ENCODE data around the gene SLC34A1.
"Not testable (repeated sequence)": the region's sequence is repeated elsewhere in the genome, so short reads cannot be mapped to it uniquely, and the experiment has no call there.

SLC34A1 gene

DNA sequence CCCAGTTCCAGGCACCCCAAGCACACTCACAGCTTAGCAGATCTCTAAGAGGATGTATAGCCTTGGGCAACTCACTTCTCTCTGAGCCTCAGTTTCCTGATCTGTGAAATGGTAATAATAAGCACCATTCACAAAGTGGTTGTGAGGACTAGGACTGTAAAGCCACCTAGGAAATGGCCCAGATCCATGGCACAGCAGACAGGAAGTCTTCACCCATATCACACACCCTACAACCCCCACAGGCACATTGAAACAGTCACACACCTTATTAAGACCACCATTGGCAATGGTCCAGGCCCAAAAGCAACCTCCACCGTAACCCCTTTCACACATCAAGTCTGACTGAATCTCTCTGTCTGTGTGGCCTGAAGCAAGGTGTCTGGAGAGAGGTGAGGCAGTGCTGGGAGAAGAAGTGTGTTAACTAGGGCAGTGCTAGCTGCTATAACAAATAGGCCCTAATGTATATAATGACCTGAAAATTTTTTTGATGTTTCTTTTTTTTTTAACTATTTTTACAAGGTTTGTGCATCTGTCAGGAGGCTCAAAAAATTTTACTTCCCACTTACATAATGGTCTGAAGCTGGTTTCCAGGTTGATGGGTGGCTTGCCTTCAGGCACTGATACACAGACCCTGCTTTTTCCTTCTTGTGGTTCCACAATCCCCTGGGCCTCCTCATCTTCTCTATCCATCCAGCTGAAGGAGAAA lies 28.9 kb upstream of the SLC34A1 start:
- DNase-seq = no peak

DNA sequence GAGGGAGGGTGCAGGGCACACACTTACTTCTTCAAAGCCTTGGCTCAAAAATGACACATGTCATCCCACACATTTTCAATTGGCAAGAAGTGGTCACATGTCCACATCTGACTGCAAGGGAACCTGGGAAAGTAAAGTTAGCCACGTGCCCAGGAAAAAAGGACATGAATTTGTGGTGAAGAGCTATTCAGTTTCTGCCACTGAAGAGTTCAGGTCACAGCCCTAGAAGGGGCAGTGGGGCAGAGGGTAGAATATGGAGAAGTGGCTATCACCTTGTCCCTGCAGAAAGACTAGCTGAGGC lies 28.4 kb upstream of the SLC34A1 start:
- DNase-seq = no peak

DNA sequence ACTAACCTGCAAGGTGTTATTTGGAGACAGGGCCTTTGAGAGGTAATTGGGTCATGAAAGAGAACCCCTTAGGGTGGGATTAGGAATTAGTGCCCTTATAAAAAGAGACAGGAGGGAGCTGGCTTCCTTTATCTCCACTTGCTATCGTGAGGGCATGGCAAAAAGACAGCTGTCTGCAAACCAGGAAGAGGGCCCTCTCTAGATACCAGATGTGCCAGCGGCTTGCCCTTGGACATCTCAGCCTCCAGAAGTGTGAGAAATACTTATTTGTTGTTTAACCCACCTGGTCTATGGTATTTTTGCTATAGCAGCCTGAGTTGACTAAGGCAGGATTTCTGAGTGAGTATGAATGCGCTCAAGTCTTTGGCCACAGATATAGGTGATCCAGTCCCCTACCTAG lies 27.5 kb upstream of the SLC34A1 start:
- DNase-seq = no peak

DNA sequence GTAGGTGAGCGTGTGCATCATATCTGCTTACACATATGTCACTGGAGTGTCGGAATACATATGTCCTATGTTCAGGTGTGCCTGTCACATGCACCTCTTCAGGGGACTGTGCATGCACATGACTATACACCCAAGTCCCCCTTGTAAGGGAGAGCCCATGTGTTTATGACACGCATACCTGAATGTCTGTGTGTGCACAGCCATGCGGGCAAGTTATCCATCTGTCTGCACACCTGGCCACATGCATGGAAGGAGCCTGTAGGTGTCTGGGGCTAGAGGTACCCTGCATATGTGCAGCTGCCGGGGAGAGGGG lies 27.1 kb upstream of the SLC34A1 start:
- DNase-seq = no peak

DNA sequence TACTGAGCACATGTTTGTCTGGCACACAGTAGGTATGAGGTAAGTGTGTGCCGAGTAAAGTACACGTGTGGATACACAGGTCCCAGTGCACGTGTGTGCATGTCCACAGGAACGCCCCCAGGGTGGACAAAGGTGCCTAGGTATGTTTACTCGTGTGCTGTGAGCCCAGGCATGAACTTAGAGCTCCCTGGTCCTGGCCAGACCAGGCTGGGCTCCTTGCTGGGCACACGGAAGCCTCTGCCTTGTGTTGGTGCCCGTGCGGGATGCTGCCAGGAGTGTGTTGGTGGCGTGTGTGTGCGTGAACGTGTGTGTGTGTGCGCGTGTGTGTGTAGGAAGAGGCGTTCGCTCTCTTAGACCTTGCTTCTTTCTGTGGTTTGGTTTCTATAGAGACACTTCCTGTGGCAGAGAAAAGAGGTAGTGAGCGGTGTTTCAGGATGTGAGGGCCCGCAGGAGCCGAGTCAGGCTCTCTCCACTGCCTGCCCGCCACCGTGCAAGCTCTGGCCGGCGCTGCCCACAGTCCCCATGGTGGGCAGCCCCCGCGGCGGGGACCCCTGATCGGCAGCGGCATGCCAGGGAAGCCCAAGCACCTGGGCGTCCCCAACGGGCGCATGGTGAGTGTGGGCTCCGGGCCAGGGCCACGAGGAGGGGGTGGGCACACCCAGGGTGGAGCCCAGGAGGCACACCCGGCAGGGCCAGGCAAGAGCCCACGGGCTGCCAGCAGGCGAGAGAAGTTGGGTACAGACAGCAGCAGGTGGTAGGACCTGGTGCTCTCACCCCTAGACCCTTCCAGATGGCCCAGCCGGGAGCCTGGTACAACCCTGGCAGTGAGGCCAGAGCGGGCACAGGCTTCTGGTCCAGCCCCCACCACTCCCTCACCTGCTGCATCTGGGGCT lies 26.5 kb upstream of the SLC34A1 start, which contains the start of gene RGS14:
Gene RGS14, plus strand, starts transcription at position 466 of the 893 bp plus-strand sequence. Its CDS starts 101 bp downstream, at position 567.
- peak in 9 of 58 donors; percentile 5 to 54 (median 27) for DNase-seq

DNA sequence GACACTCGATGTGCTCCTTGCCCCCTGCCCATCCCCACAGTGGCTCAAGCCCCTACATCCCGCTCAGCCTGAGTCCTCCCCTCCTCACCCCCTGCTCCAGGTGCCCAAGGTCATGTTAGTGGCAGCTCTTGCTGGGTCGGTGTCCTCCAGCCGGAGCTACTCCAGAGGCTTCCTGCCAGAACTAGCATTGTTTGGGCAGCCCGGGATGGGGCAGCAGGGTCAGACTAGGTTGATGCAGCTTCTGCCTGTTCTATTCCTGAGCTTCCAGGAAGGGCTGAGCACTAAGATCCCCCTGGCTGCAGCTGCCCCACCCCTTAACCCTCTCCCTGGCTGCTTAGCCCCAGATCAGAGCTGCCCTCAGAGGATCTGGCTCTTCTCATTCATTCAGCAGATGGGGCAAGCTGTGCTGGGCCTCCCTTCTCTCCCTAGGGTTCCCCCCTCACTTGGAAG lies 25.8 kb upstream of the SLC34A1 start:
- DNase-seq = no peak

DNA sequence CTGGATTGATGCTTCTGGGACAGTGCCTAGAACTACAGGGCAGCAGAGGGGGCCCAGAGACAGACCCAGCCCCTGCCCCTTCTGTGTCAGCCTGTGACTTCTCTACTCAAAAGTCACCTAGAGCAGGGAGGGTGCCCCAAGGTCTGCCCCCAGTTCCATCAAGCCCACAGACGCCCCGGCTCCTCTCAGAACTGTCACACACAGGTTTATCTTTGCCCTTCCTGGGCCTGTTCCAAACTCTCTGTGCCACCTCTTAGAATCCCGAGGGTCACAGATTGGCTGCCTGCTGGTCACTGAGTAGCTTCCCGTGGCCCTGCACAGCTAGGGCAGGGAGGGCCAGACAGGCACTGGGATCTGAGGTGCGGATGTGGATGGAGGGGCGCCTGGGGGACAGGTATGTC lies 24.8 kb upstream of the SLC34A1 start:
- no peak for DNase-seq

DNA sequence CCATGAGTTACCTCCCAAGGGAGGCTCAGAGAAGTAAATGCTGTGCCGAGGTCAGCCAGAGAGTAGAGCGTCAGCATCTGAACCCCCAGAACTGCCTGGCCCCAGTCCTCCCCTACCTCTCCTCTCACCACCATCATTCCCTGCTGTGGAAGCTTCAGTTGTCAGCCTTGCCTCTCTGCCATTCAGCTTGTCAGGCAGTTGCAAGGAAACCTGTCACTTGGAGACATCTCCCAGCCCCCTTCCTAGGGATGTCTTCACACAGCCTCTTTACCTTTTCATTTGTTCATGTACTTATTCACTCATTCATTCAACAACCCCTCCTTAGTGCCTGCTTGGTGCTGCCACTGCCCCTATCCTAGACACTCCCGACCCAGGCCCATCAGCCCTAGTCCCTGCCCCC lies 24.4 kb upstream of the SLC34A1 start:
- DNase-seq = no peak

DNA sequence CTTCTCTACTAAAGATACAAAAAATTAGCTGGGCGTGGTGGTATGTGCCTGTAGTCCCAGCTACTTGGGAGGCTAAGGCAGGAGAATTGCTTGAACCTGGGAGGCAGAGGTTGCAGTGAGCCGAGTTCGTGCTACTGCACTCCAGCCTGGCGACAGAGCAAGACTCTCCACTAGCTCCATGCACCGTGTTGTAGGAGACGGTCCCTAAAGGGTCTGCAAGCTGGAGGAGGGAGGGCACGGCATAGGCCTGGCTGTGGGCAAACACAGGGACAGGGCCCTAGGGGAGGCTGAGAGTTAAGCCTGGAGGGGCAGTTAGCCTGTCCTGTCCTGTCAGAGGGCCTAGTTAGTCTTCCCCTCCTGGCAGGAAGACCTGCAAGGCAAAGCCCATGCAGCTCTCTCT lies 23.5 kb upstream of the SLC34A1 start:
- not testable (repeated sequence) for DNase-seq

DNA sequence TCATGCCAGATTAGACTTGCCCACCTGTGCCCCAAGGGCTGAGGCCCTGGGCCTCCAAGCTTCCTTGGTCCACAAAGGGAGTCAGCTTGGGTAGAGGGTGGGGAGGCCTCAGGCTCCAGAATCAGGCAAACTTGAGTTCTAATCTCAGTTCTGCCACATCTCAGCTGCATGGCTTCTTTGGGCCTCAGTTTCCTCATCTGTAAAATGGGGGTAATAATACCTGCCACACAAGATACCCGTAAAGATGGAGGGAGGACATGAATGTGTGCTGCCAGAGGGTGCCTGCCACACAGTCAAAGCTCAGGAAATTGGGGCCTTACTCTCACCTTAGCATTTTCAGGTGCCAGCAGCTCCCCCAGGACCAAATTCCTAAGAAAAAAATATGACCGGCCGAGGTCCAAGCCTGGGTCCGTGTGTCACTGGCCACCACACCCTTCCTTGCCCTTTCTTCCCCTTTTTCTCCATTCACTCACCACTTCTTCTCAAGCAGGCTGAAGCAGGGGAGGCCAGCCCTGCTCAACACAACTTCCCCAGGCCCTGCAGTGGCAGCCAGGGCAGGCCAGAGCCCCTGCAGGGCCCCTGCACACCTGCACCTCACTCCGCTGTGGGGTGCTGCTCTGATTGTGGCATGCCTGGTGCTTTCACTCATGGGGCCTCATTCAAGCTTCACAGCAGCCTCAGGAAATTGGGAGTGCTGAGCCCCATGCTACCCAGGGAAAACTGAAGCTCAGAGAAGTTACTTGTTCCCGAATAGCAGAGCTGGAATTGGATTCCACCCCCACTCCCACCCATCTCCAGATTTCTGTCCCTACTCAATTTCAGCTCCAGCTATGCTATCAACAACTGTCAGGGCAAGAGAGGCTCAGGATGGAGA lies 22.6 kb upstream of the SLC34A1 start:
- DNase-seq = peak in 1 of 58 donors; percentile 49

DNA sequence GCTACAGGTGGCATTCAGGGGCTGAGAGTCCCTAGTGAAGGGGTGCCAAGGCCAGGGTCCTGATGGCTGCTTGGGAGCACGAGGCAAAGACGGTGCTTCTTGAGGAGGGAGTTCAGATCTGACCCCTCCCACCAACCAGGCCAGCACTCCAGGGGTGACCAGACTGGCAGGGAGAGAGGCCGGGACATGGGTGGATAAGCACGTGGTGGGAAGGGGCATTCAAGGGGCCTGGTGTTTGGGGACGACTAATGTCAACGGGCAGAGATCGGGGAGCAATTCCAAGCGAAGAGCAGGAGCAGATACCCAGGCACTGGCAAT lies 22.0 kb upstream of the SLC34A1 start:
- DNase-seq = no peak

DNA sequence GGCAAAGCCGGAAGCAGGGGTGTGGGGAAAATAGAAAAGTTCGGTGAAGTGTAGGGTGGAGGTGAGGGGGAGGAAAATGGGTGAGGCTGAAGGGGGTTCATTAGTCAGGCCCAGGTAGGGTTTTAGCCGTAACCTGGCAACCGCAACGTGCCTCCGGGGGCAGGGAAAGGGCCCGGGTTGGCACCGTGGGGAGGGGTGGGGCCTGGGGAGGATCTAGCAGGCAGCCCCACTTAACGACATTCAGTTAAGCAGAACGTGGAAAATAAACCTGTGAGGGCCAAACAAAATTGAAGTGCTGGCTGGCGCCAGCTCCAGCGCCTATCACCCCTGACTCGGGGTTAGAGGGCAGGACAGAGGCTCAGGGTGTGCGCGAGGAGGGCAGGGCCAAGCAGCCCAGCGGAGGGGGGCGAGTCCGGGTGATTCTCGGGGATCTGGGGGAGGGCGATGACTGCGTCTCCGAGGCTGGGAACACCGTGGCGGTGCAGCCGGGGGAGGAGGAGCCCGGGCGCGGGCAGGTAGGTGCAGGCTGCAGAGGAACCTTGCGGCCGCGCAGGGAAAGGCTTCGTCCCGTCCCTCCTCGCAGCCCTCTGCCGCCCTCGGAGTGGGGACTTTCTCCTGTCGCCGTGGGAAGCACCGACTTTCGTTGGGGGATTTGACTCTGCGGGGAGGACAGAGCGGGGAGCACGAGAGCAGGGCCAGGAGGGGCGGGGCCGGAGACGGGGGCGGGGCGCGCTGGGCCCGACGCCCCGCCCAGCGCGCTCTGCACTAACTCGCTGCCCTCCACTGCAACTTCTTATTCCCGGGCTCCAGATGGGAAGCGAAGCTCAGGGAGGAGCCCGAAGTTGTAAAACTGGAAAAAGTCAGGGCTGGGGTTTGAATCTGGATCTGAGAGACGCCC lies 21.4 kb upstream of the SLC34A1 start:
- DNase-seq = peak in 3 of 58 donors; percentile 19 to 74 (median 31)

DNA sequence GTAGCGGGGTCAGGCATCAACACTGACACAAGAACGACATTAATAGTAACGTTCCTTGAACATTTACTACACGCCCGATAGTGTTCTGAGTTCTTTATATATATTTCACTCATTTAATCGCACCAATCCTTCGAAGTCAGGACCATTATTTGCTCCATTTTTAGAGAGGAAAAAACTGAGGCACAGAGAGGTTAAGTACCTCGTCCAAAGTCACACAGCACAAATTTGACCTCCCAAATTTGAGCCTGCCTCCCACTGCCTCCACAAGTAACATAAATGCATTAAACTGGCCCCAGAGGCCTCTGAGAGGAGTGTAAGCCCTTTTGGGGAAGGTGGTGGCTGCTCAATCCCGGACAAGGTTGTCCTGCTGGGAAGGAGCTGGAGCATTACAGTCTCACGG lies 20.7 kb upstream of the SLC34A1 start:
- DNase-seq = no peak

DNA sequence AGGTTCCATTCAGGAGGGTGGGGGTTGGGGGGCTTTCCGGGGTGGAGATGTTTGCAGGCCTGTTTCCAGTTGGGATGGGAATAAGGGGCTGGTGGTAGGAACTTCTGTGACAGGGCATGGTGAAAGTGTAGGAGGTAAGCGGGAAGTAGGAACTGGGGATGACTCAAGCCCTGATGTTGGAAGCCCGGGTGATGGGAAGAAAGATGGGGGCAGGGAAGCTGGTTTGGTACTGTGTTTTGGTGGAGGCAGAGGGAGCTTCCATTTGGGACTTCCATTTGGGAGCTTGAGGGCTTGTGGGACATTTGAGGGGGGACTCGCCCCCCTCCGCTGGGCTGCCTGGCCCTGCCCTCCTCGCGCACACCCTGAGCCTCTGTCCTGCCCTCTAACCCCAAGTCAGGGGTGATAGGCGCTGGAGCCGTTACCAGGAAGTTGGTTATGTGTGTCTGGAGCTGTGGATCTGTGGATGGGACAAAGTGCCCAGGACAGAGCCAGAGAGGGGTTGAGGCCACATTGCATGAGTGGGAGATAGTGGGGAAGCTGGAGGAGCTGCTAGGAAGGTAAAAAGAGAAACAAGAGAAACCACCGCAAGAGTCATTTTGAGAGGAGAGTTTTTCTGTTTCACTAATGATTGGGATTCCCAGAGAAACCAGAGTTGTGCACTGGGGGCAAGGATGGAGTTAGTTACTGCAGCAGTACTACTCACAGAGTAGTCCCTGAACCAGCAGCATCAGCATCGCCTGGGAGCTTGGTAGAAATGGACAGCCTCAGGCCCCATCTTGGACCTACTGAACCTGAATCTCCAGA lies 19.9 kb upstream of the SLC34A1 start:
- DNase-seq = no peak

DNA sequence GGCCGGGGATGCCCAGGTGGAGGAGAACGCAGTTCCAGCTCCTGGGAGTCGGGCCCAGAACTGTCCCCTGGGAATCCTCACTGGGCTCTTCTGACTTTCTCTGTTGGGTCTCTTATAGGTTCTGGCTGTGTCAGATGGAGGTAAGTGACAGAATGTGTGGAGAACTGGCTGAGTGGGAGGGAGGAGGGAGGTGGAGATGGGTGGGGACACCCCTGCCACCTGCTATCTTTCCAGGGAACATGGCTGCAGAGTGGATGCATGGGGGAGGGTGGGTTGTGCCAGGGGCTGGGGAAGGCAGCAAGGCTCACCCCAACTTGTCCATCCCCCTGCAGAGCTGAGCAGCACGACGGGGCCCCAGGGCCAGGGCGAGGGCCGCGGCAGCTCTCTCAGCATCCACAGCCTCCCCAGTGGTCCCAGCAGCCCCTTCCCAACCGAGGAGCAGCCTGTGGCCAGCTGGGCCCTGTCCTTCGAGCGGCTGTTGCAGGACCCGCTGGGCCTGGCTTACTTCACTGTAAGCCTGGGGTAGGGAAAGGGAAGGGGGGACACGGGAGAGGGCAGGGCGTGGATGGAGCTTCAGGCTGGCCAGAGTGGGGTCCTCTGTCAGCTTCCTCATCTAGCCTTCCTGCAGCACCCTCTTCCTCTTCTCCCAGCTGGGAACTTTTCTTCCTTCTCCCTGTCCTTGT lies 18.2 kb upstream of the SLC34A1 start:
- DNase-seq = no peak

DNA sequence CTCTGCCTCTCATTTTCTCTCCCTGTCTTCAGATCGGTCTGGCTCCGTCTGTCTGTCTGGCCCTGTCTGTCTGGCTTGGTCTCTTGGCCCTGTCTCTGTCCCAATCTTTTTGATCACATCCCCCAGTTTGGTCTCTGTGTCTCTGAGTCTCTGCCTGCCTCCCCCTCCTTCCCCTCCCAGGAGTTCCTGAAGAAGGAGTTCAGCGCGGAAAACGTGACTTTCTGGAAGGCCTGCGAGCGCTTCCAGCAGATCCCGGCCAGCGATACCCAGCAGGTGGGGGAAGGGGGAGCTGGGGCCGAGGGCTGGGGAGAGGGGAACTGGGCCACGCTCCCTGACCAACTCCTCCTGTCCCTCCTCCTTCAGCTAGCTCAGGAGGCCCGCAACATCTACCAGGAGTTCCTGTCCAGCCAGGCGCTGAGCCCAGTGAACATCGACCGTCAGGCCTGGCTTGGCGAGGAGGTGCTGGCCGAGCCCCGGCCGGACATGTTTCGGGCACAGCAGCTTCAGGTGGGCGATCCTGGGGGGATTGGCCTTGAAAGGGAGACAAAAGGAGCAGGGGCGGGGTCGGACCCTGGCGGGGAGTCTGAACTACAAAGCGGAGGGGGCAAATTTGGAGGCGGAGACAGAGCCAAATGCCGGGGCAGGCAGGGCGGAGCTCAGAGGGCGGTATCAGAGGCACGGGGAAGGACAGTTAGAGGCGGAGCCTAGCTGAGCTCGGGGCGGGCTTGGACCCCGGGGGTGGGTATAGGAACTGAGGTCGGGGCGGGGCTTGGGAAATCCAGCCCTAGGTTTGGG lies 17.5 kb upstream of the SLC34A1 start:
- DNase-seq = peak in 8 of 58 donors; percentile 13 to 42 (median 31)

DNA sequence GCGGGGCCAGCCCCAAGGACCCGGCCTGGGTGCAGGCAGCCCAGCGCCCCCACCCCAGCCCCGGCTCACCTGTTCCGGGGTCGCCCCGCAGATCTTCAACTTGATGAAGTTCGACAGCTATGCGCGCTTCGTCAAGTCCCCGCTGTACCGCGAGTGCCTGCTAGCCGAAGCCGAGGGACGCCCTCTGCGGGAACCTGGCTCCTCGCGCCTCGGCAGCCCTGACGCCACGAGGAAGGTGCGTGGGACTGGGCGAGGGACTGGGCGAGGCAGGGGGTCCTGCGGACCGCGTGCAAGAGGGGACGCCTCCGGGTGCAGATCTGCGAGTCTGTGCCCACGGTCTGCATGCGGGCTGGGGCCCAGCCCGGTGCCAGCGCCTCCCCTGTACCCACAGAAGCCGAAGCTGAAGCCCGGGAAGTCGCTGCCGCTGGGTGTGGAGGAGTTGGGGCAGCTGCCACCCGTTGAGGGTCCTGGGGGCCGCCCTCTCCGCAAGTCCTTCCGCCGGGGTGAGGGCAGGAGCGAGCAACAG lies 16.8 kb upstream of the SLC34A1 start:
- DNase-seq = no peak

All from anterior cingulate cortex (tissue), 58 donors.